ENCODE results near the gene SPP2. TPM values are rescaled to one million over a fixed set of nuclear protein-coding genes. Genes with fewer than 3 reads are reported as not detected.

The SPP2 gene
- total RNA-seq, 4 donors from 2014 or later = not detected

DNA sequence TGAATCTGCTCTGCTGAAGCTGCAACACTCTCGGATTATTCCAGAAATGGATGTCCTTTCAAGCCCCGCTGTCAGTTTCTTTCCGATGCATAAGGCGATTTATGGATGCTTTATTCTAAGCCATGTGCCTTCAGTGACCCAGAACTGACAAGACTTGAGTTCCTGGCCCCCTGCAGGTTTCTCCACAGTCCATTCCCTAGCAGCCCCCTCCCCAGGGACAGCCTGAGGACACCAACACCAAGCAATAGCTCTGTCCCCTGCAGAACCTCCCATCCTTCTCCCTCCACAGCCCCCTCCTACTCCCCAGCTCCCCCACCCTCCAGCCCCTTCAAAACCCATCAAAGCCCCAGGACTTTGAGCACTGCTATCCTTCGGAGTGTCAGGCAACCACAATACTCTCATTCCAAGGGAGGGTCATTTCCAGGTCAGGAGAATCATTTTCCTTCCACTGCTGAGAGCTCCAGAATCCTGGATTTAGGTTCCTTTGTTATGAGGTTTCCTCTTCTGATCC is 24.6 kb upstream of the SPP2 start:
- no peak for DNase-seq (ENCODE audit: low spot score)
- ATAC-seq (ENCODE audit: low FRiP score) = no peak
- TF ChIP-seq, protein P1, sequence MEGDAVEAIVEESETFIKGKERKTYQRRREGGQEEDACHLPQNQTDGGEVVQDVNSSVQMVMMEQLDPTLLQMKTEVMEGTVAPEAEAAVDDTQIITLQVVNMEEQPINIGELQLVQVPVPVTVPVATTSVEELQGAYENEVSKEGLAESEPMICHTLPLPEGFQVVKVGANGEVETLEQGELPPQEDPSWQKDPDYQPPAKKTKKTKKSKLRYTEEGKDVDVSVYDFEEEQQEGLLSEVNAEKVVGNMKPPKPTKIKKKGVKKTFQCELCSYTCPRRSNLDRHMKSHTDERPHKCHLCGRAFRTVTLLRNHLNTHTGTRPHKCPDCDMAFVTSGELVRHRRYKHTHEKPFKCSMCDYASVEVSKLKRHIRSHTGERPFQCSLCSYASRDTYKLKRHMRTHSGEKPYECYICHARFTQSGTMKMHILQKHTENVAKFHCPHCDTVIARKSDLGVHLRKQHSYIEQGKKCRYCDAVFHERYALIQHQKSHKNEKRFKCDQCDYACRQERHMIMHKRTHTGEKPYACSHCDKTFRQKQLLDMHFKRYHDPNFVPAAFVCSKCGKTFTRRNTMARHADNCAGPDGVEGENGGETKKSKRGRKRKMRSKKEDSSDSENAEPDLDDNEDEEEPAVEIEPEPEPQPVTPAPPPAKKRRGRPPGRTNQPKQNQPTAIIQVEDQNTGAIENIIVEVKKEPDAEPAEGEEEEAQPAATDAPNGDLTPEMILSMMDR (IDR thresholded peaks at IDR 0.05) = no peak

DNA sequence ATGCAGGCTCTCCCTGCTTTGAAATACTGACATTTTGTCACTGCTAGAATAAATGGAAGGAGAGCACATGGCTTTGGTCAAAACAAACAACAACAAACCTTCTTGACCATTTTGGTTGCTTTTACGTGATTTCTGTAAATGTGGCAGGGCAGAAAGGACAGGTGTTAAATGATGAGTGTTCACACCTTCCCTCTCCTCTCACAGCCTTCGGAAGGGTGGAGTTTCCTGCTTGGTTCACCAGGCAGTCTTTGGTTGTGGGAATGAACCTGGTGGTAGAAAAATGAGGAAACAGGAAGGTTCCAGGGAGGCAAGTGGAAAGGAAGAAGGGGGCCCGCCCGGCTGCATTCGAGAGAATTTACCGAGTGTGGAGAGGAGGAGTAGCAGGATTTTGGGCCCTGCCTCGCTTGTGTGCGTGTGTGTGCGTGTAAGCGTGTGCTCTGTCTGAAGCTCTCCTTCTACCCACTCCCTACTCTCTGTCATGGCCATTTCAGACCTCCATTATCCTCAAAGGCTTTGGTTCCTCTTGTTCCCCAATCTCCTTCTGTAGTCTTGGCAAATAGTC is 23.7 kb upstream of the SPP2 start:
- DNase-seq (ENCODE audit: low spot score) (no peak), ATAC-seq (ENCODE audit: low FRiP score) (no peak)
- TF ChIP-seq, protein P1 (IDR thresholded peaks at IDR 0.05) = no peak

DNA sequence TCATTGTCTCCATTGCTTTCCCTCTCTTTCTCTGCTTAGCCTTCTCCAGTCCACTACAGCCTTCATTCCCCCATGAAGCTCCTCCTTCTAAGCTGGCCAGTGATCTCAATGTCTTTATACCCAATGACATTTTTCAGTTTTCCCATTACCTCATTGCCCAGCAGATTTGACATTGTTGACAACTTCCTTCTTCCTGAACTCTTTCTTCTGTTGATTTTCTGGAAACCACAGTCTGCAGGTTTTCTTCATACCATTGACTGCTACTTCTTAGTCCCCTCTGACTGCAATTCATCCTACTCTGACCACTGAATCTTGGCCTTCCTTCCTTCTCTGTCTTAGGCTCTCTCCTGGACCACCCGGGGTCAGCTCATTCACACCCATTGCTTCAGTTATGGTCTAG is 22.9 kb upstream of the SPP2 start:
- no peak for ATAC-seq (ENCODE audit: low FRiP score)
- no peak for DNase-seq (ENCODE audit: low spot score)
- TF ChIP-seq, protein P1 (IDR thresholded peaks at IDR 0.05) = no peak

DNA sequence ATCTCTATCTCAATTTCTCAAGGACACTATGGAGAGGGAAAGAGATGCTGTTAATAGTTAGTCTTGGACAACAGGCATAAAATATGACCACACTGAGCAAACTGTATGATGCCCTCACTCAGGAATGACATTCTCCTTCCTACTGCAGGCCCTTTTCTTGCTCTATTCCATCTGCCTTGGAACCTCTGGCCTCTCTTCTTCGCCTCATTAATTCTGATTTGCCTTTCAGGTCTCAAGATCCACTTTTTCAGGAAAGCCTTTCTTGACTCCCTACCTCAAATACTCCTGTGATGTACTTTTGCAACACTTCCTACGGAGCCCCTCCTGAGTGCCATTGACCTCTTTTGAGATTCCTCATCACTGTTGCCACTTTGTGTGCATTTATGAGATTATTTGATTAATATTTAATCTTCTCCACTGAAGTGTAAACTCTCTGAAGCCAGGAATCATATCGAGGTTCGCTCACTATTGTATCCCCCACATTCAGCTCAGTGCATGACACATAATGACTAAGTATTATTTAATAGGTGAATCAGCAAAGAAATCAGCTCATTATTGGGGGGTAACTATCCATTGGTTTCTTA is 21.3 kb upstream of the SPP2 start:
- ATAC-seq (ENCODE audit: low FRiP score) (no peak), DNase-seq (ENCODE audit: low spot score) (no peak)
- TF ChIP-seq, protein P1 (IDR thresholded peaks at IDR 0.05) = no peak

DNA sequence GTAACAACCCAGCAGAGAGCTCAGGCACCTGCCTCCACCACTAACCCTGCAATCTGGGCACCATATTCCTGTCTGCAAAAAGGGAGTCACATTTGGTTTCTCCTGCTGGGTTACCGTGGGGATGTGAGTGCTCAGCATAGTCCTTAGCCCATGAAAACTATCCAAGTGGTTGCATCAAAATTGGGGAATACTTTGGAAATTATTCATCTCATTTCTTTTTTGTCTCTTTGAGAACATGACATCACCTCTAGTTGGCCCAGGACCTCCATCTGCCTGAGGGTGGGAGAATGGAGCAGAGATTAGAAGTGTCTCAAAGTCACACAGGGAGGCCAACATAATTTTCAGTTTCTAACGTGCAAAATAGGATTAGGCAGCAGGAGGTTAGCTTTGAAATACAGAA is 19.3 kb upstream of the SPP2 start:
- TF ChIP-seq, protein P1 (IDR thresholded peaks at IDR 0.05) = no peak
- ATAC-seq (ENCODE audit: low FRiP score) (no peak), DNase-seq (ENCODE audit: low spot score) (no peak)

DNA sequence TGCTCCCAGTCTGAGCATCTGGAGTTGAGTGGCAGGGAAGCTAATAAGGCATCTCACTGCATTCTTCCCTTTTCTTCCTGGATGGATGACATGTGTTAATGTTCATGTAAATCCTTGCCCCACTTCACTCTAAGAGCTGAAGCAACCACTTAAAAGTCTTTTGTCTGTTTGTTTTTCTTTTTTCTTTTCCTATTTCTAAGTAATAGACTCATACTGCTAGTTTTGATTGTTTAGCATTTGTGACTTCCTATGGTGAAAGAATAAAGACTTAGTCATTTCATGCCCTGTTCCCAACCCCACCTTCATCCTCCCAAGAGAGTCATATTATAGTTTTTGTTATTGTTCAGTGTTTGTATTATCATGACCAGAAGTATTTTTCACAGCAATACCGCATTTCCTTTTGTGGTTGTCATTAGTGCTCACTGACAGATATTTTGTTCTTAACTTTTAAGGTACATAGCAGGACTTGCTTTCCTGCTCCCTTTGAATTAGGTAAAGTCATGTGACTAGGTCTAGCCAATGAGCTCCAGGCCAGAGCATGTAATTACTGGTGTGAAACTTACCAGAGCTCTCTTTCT is 18.1 kb upstream of the SPP2 start:
- DNase-seq (ENCODE audit: low spot score) = no peak
- TF ChIP-seq, protein P1 (IDR thresholded peaks at IDR 0.05) = no peak
- no peak for ATAC-seq (ENCODE audit: low FRiP score)

DNA sequence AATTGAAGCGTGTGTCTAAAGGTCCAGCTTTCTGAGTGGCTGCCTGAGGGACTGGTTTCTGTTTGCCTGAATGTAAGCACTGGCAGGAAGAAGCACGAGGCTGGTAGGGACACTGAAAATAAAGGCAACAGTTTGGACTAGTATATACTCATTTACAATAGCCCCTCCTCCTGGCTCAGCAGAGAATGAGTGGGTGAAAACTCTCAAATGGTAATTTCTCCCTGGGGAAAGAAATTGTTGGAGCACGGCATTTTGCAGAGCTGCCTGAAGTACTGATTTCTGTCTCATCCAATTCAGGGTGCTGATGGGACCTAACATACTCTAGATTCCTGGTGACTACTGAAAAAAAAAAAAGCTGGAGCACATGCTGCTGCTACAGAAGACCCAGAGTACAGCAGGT is 17.3 kb upstream of the SPP2 start:
- ATAC-seq (ENCODE audit: low FRiP score) (no peak), DNase-seq (ENCODE audit: low spot score) (no peak)
- TF ChIP-seq, protein P1 (IDR thresholded peaks at IDR 0.05) = no peak
